WERI-Rb-1 (cell line): Measurements from ENCODE around the gene NDUFB3.

ENCODE experiments used
- DNase-seq: peaks from one replicate; pipeline ENCODE4 v3.0.0-alpha.2; 2020
- H3K27ac ChIP-seq: fragments of 250-450 bp; sonication (Bioruptor Pico); 2 replicates; pipeline ENCODE4 v1.5.1; 2020; ENCODE audit warnings: mild to moderate bottlenecking, moderate library complexity
- H3K27me3 ChIP-seq: fragments of 250-450 bp; sonication (Bioruptor Pico); 2 replicates; pipeline ENCODE4 v1.5.1; 2021; ENCODE audit warnings: mild to moderate bottlenecking, low read depth, moderate library complexity; ENCODE audit not compliant: insufficient read depth, severe bottlenecking
- H3K36me3 ChIP-seq: fragments of 250-450 bp; sonication (Bioruptor Pico); 2 replicates; pipeline ENCODE4 v1.5.1; 2020; ENCODE audit warnings: mild to moderate bottlenecking, moderate library complexity
- H3K4me3 ChIP-seq: 2 replicates; pipeline ENCODE4 v1.5.1; 2011; ENCODE audit warnings: low read depth, mild to moderate bottlenecking, control low read depth, low read length
- H3K9me3 ChIP-seq: fragments of 250-450 bp; sonication (Bioruptor Pico); 2 replicates; pipeline ENCODE4 v1.5.1; 2021; ENCODE audit warnings: mild to moderate bottlenecking, moderate library complexity; ENCODE audit not compliant: severe bottlenecking
- CTCF ChIP-seq: IDR thresholded peaks from 2 replicates; pipeline ENCODE4 v1.5.1; 2011; ENCODE audit warnings: low read depth, mild to moderate bottlenecking, control low read depth, inconsistent platforms, low read length

Gene NDUFB3

GRCh38 chr2:201074996-201075395 is 3.2 kb downstream of the NDUFB3 start:
- no peak for DNase-seq
- Histone ChIP-seq H3K27me3 (no peaks in the 10 kb centered on the region), H3K4me3 (no peak overlapping the region), H3K27ac (no peak overlapping the region), H3K9me3 (no peaks in the 10 kb centered on the region), H3K36me3 (peaks cover 11% of the 10 kb centered on the region)
- TF ChIP-seq CTCF, result no peak

GRCh38 chr2:201084863-201085262 is 13.1 kb downstream of the NDUFB3 start:
- DNase-seq, result no peak
- TF ChIP-seq CTCF, result no peak
- H3K27ac ChIP-seq, result no peak overlapping the region
- no peaks in the 10 kb centered on the region for H3K9me3 ChIP-seq
- H3K36me3 ChIP-seq, result peaks cover 43% of the 10 kb centered on the region
- no peaks in the 10 kb centered on the region for H3K27me3 ChIP-seq
- H3K4me3 ChIP-seq, result no peak overlapping the region

GRCh38 chr2:201090574-201090973 is 18.8 kb downstream of the NDUFB3 start:
- no peak for DNase-seq
- H3K4me3 ChIP-seq, result no peak overlapping the region
- H3K9me3 ChIP-seq, result no peaks in the 10 kb centered on the region
- no peak for TF ChIP-seq CTCF
- H3K36me3 ChIP-seq, result peaks cover 17% of the 10 kb centered on the region
- no peak overlapping the region for H3K27ac ChIP-seq
- no peaks in the 10 kb centered on the region for H3K27me3 ChIP-seq

- no peak overlapping the region for H3K27ac ChIP-seq
These were observed 21.8 kb downstream of the NDUFB3 start for GRCh38 chr2:201093573-201093972.

GRCh38 chr2:201100497-201100896 is 28.7 kb downstream of the NDUFB3 start:
- Histone ChIP-seq H3K36me3 (no peaks in the 10 kb centered on the region), H3K4me3 (no peak overlapping the region), H3K27ac (no peak overlapping the region), H3K27me3 (no peaks in the 10 kb centered on the region), H3K9me3 (no peaks in the 10 kb centered on the region)
- no peak for TF ChIP-seq CTCF
- no peak for DNase-seq

More at GRCh38 chr2:201093573-201093972, 21.8 kb downstream of the NDUFB3 start:
- Histone ChIP-seq H3K9me3 (no peaks in the 10 kb centered on the region), H3K27me3 (no peaks in the 10 kb centered on the region), H3K36me3 (peaks cover 6% of the 10 kb centered on the region), H3K4me3 (no peak overlapping the region)
- DNase-seq, result no peak
- no peak for TF ChIP-seq CTCF

- Histone ChIP-seq H3K9me3 (no peaks in the 10 kb centered on the region), H3K4me3 (no peak overlapping the region), H3K36me3 (no peaks in the 10 kb centered on the region), H3K27ac (no peak overlapping the region), H3K27me3 (no peaks in the 10 kb centered on the region)
- DNase-seq, result no peak
- no peak for TF ChIP-seq CTCF
These were observed 34.0 kb downstream of the NDUFB3 start for GRCh38 chr2:201105759-201106158.
